CD4-positive, alpha-beta T cell treated with Interleukin-17A for 4 hours (primary cell): ENCODE measurements around the gene IL17C.

ENCODE experiments used
- DNase-seq: peaks from one replicate; pipeline ENCODE4 v3.0.0-alpha.2; 2020; ENCODE audit warnings: mixed read lengths

Gene IL17C

GRCh38 chr16:88610080-88610479 lies 28.3 kb upstream of the IL17C start:
- no peak for DNase-seq

GRCh38 chr16:88610909-88611812 lies 27.2 kb upstream of the IL17C start:
- DNase-seq, result no peak

- DNase-seq, result no peak
Measured at GRCh38 chr16:88613293-88613692, 25.1 kb upstream of the IL17C start.

GRCh38 chr16:88613911-88614817 lies 24.2 kb upstream of the IL17C start:
- no peak for DNase-seq

GRCh38 chr16:88614818-88615580 lies 23.4 kb upstream of the IL17C start:
- no peak for DNase-seq

- DNase-seq, result no peak
Measured at GRCh38 chr16:88616320-88616719, 22.1 kb upstream of the IL17C start.

GRCh38 chr16:88616736-88617135 lies 21.6 kb upstream of the IL17C start:
- no peak for DNase-seq

GRCh38 chr16:88617268-88618031 lies 20.9 kb upstream of the IL17C start:
- DNase-seq, result no peak

- DNase-seq, result no peak
Measured at GRCh38 chr16:88618182-88618955, 20.0 kb upstream of the IL17C start.

- DNase-seq, result no peak
Measured at GRCh38 chr16:88618956-88619667, 19.3 kb upstream of the IL17C start.

GRCh38 chr16:88619859-88620815 lies 18.2 kb upstream of the IL17C start:
- peak; percentile 65 for DNase-seq

- no peak for DNase-seq
Measured at GRCh38 chr16:88622125-88622524, 16.2 kb upstream of the IL17C start.

- DNase-seq, result no peak
Measured at GRCh38 chr16:88622866-88623265, 15.5 kb upstream of the IL17C start.

GRCh38 chr16:88623858-88624257 lies 14.5 kb upstream of the IL17C start:
- DNase-seq, result no peak

- DNase-seq, result no peak
Measured at GRCh38 chr16:88624481-88624880, 13.9 kb upstream of the IL17C start.

GRCh38 chr16:88624977-88625576 lies 13.3 kb upstream of the IL17C start:
- DNase-seq, result no peak

GRCh38 chr16:88626646-88627045 lies 11.7 kb upstream of the IL17C start:
- DNase-seq, result no peak

GRCh38 chr16:88627531-88628411 lies 10.6 kb upstream of the IL17C start:
- DNase-seq, result no peak
